ENCODE data around the gene GRAMD2A.
"Not testable (repeated sequence)": the region's sequence is repeated elsewhere in the genome, so short reads cannot be mapped to it uniquely, and the experiment has no call there.

GRAMD2A gene

GRCh38 chr15:72184165-72184811 lies 13.3 kb downstream of the GRAMD2A start:
- no peak for DNase-seq (ENCODE audit: low spot score)

DNA sequence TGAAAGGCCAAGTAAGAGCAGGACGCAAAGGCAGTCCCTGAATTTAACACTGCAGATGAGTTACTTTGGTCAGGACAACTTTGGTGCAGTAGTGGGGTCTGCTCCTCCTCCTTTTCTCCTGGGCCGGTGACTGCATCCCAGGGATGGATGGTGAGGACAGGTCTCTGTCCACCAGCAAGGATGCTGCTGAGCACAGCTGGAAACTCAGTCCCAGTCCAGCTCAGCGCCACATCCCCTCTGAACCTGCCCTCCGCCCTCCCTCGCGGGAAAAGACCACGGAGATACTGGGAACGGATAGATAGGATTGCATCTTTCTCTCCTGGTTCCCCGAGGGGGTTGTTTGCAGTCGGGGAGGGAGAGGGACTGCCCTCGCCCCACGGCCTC lies 13.8 kb downstream of the GRAMD2A start:
- DNase-seq (ENCODE audit: low spot score), result no peak

GRCh38 chr15:72182673-72183072 lies 14.9 kb downstream of the GRAMD2A start:
- DNase-seq (ENCODE audit: low spot score), result no peak

- DNase-seq (ENCODE audit: low spot score), result no peak
Measured at GRCh38 chr15:72182244-72182643, 15.3 kb downstream of the GRAMD2A start.

- DNase-seq (ENCODE audit: low spot score), result no peak
Measured at GRCh38 chr15:72180761-72181324, 16.7 kb downstream of the GRAMD2A start.

DNA sequence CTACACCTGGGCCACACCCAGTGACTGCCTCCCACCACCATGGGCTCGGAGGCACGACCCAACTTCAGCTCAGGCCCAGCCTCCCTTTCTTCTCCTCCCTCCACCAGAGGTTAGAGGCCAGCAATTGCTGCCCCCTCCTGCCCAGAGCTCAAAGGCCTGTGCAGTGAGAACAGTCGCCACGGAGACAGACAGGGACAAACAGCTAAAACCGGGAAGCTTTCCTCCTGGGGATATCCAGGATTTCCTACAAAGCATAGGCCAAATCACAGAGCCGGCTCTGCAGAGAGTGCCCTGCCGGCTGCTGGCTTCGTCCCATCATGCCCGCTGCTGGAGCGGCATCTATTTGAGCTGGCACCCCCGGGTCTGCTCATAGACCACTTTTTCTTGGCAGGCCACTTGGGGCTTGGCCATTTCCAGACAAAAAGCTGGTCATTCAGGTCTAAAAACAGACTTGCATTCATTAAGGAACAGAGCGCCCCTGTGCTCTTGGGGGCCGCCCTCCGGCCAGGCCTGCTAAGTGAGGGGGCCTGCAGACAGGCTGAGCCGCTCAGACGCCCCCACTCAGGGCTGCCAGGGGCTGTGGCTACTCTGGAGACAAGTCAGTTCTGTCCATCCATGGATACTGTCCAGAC lies 17.5 kb downstream of the GRAMD2A start:
- no peak for DNase-seq (ENCODE audit: low spot score)

- no peak for DNase-seq (ENCODE audit: low spot score)
Measured at GRCh38 chr15:72178976-72179585, 18.5 kb downstream of the GRAMD2A start.

GRCh38 chr15:72176743-72177142 lies 20.8 kb downstream of the GRAMD2A start:
- DNase-seq (ENCODE audit: low spot score), result no peak

DNA sequence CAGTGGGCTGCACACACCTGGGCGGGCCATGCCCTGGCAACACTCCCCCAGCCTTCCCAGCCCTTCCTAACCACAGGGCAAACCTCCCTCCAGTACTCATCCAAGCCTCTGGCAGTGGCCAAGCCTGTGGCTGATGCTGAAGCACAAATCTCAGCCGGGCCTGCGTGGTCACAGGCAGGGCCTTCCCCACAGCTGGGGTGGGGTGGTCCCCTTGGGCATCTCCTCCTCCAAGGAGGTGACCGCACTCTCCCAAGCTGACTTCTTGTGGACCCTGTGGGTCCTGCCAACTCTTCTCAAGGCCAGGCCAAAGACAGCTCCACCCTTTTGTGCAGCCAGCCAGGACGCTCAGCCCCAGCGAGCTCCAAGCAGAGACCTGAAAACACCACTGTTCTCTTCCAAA lies 21.4 kb downstream of the GRAMD2A start:
- no peak for DNase-seq (ENCODE audit: low spot score)

DNA sequence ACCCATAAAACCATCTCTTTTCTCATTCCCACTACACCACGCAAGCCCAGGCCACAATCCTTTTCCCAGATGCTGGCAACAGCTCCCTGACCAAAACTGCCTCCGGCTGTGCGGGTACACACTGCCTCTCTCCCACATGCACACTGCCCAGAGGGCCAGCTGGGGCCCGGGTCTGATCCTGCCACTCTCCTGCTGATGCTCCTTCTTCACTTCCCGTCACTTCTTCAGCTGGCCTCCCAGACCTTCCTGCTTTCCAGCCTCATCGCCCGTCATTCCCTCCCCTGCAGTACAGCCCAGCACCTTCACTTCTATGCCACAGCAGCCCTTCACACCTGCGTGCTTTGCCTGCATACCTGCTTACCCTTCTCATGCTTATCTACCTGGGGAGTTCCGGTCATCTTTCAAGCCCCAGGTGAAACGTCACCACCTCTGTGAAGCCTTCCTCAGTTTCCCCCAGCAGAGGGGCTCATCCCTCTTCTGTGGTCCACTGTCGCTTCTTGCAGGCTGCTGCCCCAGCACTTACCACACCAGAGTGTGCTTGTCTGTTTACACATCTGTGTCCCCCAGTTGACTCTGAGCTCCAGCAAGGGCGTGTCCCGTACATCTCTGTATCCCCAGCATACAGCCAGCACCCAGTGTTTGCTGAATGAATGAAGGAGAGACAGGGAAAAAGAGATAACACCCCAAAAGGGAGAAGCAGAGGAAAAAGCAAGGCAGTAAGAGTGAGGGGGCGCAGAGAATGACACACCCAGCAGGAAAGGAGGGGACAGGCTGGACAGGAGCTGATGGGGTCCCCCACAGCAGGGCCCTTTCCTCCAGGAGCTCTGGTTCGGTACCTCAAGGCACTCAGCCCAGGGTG lies 22.2 kb downstream of the GRAMD2A start:
- DNase-seq (ENCODE audit: low spot score), result no peak

- no peak for DNase-seq (ENCODE audit: low spot score)
Measured at GRCh38 chr15:72174551-72175165, 22.9 kb downstream of the GRAMD2A start.

GRCh38 chr15:72173864-72174550 lies 23.6 kb downstream of the GRAMD2A start:
- DNase-seq (ENCODE audit: low spot score), result no peak

DNA sequence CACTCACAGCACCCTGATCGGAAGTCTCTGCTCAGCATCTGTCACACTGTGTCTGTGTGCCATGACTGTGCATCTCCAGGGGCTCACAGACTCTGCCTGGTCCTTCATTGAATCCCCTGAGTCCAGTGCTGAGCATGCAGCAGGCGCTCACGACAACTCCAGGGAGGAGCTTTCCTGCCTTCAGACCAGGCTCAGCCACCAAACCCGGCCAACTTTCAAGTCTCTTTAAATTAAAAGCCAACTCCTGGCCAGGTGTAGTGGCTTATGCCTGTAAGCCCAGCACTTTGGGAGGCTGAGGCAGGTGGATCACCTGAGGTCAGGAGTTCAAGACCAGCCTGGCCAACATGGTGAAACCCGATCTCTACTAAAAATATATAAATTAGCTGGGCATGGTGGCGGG lies 24.2 kb downstream of the GRAMD2A start:
- DNase-seq (ENCODE audit: low spot score), result no peak

DNA sequence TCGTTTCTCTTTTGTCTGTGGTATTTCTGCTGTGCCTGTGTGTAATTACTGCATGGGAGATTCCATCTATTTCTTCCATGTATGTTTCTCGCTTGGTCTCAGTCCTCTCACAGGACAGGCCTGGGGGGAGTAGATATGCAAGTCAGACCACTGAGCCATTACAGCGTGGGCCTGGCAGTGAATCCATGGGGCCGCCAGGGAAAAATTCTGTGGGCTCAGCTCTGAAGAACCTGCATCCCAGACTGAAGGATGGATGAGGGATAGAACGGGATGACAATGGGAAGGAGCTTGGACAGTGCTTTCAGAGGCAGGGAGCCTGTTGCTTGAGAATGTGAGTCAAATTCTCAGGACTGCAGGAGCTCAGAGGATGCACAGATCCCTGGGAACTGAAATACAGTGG lies 24.8 kb downstream of the GRAMD2A start:
- no peak for DNase-seq (ENCODE audit: low spot score)

DNA sequence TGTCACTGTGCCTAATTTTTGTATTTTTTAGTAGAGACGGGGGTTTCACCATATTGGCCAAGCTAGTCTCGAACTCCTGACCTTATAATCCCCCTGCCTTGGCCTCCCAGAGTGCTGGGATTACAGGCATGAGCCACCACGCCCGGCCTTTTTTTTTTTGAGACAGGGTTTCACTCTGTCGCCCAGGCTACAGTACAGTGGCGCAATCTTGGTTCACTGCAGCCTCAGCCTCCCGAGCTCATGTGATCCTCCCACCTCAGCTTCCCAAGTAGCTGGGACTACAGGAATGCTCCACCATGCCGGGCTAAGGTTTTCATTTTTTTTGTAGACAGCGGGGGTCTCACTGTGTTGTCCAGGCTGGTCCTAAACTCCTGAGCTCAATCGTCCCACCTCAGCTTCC lies 25.6 kb downstream of the GRAMD2A start:
- DNase-seq (ENCODE audit: low spot score), result not testable (repeated sequence)

DNA sequence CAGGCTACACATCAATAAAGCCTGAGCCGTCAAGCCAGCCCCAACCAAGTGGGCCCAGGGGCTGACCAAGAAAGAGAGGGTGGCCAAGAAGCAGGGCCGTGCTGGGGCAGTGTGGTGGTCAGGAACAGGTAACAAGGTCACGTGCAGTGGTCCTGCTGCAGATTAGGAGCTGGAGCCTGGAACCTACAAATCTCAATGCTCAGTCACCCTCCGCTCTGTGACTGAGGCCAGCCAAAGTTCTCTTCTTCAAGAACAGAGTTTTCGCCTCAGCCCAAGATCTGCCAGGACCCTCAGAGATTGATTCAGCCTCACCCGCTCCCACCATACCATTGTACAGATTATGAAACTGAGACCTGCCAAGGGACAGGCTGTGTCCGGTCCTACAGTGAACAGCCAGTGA lies 26.9 kb downstream of the GRAMD2A start:
- no peak for DNase-seq (ENCODE audit: low spot score)

GRCh38 chr15:72169921-72170611 lies 27.5 kb downstream of the GRAMD2A start:
- no peak for DNase-seq (ENCODE audit: low spot score)

- no peak for DNase-seq (ENCODE audit: low spot score)
Measured at GRCh38 chr15:72169236-72169920, 28.2 kb downstream of the GRAMD2A start.

DNA sequence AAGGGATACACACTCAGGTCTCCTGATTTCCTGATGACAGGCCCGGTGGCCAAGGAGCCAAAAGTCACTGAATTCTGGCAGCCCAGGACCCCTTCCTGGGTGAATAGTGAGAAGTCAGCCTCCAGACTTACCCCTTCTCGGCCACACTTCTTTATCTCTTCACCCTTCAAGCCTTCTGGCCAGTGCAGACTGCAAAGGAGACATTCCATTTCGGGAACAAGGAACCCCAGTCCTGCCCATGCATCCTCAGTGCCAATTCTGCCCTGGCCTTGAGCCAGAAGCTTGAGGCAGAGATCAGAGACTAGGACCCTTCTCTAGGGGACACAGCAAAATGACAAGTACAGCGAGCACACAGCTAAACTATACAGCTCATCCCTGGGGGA lies 28.8 kb downstream of the GRAMD2A start:
- no peak for DNase-seq (ENCODE audit: low spot score)

GRCh38 chr15:72168131-72168807 lies 29.3 kb downstream of the GRAMD2A start:
- DNase-seq (ENCODE audit: low spot score), result no peak

Data from CD4-positive, alpha-beta T cell treated with Interleukin-2 at 100 ng/mL for 4 hours (primary cell).